Measurements from ENCODE around the gene SLC12A3.

The SLC12A3 gene

DNA sequence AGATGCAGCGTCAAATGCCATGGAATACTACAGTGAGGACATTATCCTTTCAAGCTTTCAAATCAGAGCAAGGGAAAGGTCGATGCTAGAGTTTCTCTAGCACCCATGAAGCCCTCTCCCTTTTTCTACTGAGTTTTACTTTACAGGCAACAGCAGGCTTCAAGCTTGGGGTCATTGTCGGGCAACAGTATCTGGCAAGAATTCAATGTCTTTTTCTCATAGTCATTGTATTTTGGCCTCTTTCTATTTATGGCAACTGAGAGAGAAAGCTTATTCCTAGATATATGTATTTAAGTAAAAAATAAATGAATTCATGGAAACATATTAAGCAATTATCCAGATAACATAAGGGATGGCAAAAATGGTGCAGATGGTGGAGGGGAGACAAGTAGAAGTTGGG is 96.4 kb downstream of the SLC12A3 start:
- no peak for TF ChIP-seq ZFX (IDR thresholded peaks at IDR 0.05; ENCODE audit: borderline replicate concordance)
- TF ChIP-seq, protein P1, sequence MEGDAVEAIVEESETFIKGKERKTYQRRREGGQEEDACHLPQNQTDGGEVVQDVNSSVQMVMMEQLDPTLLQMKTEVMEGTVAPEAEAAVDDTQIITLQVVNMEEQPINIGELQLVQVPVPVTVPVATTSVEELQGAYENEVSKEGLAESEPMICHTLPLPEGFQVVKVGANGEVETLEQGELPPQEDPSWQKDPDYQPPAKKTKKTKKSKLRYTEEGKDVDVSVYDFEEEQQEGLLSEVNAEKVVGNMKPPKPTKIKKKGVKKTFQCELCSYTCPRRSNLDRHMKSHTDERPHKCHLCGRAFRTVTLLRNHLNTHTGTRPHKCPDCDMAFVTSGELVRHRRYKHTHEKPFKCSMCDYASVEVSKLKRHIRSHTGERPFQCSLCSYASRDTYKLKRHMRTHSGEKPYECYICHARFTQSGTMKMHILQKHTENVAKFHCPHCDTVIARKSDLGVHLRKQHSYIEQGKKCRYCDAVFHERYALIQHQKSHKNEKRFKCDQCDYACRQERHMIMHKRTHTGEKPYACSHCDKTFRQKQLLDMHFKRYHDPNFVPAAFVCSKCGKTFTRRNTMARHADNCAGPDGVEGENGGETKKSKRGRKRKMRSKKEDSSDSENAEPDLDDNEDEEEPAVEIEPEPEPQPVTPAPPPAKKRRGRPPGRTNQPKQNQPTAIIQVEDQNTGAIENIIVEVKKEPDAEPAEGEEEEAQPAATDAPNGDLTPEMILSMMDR (IDR thresholded peaks at IDR 0.05) = no peak
- H3K27ac ChIP-seq = no peak overlapping the region

DNA sequence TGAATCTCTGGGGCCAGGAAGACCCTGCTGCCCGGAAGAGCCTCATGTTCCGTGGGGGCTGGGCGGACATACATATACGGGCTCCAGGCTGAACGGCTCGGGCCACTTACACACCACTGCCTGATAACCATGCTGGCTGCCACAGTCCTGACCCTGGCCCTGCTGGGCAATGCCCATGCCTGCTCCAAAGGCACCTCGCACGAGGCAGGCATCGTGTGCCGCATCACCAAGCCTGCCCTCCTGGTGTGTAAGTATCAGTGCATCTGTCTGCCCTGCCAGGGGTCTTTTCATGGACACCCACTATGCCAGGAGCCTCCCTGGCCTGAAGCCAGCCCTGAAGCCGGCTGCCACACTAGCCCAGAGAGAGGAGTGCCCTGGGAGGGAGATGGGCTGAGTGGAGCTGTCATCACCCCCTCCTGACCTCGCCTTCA is 96.9 kb downstream of the SLC12A3 start, which contains the start of gene CETP:
Gene CETP (plus strand): TSS at position 100 of the 431 bp plus-strand sequence. CDS start 30 bp downstream, at position 130.
- no peak for TF ChIP-seq ZFX (IDR thresholded peaks at IDR 0.05; ENCODE audit: borderline replicate concordance)
- TF ChIP-seq, protein P1 (IDR thresholded peaks at IDR 0.05) = no peak
- no peak within 1 kb of the TSS for H3K27ac ChIP-seq

DNA sequence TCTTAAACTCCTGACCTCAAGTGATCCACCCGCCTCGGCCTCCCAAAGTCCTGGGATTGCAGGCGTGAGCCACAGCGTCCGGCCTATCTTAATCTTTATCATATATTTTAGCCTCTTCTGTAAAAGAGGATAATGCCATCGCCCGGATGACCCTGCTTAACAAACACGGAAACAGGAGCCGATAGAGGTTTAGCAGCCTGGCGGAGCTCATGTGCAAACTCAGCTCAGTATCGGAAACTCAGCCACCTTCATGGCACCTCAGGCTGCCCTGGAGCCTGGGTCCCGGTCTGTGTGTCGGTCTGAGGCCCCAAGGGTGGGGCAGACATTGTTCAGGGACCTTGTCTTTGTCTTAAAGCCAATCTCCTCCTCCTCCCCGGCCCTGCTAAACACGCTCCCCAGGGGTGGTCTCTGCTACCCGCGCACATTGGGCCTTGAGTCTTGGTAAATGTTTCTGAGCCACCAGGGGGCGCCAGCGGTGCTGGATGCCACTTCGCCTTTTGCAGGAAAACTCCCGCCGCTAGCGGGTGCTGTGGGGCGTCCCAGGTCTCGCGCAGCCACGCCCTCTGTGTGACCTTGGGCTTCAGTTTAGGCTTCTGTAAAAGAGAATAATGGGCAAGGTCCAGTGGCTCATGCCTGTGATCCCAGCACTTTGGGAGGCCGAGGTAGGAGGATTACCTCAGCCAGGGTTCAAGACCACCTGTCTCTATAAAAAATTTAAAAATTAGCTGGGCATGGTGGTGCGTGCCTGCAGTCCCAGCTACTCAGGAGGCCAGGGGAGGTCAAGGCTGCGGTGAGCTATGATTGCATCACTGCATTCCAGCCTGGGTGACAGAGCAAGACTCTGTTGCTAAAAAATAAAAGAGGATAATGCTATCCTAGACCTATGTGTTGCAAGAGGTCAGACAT is 99.5 kb downstream of the SLC12A3 start:
- H3K27ac ChIP-seq = no peak overlapping the region
- TF ChIP-seq ZFX (IDR thresholded peaks at IDR 0.05; ENCODE audit: borderline replicate concordance) = no peak
- TF ChIP-seq, protein P1 (IDR thresholded peaks at IDR 0.05) = peak; percentile 100
